ENCODE measurements around the gene CYB5R4. TPM values are rescaled to one million over a fixed set of nuclear protein-coding genes. Genes with fewer than 3 reads are reported as not detected.

Gene CYB5R4
- total and polyA plus RNA-seq, 10 donors = 10.0 to 50.7 (median 25.8) TPM

GRCh38 chr6:83854001-83854501 is 5.4 kb upstream of the CYB5R4 start:
- Histone ChIP-seq H3K9me3 (no peaks in the 10 kb centered on the region), H3K4me3 (peak overlapping the region in 7 of 8 donors; percentile 32 to 69 (median 44)), H3K27me3 (replicated peaks in 1 of 7) (peaks cover 0 to 69% (median 40%) of the 10 kb centered on the region in 7 donors), H3K27ac (no peak overlapping the region), H3K4me1 (peaks cover 5 to 26% (median 19%) of the 10 kb centered on the region in 6 donors), H3K36me3 (no peaks in the 10 kb centered on the region)
- no peak for TF ChIP-seq CTCF (IDR thresholded peaks at IDR 0.05 in 8 of 11, conservative IDR thresholded peaks at IDR 0.05 in 3 of 11)
- no peak for TF ChIP-seq POLR2A (IDR thresholded peaks at IDR 0.05)
- TF ChIP-seq POLR2AphosphoS5 (IDR thresholded peaks at IDR 0.05) = no peak
- intact Hi-C loops (cut with DNase I; ENCODE audit: low total_unique reads) = no loop called here
- DNase-seq = no peak
- 11 to 20% (median 14%) methylated on average over 14 to 18 of the region's 18 CpGs for WGBS, 5 donors

DNA sequence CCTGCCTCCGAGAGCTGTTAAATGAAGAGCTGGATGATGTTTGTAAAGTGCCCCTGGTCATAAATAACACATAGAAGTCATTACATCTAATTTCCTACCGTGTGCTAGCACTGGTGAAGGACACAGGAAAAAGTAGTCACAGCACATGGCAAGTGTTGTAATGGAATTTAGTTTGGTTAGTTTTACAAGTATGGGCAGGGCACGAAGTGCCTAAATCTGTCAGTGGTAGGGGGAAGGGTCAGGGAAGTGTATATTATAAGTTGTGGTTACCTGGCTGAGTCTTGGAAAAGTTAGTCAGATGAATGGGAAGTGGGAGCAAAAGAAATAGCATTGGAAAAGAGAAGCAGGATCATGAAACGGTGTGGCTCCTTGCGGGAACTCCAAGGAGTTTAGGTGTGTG is 4.7 kb upstream of the CYB5R4 start:
- intact Hi-C loops (cut with DNase I; ENCODE audit: low total_unique reads) = no loop called here
- Histone ChIP-seq H3K27me3 (replicated peaks in 1 of 7) (peaks cover 0 to 68% (median 40%) of the 10 kb centered on the region in 7 donors), H3K27ac (no peak overlapping the region), H3K4me1 (peaks cover 5 to 29% (median 21%) of the 10 kb centered on the region in 6 donors), H3K4me3 (no peak overlapping the region), H3K9me3 (no peaks in the 10 kb centered on the region), H3K36me3 (no peaks in the 10 kb centered on the region)
- 53 to 72% (median 60%) methylated on average over 5 of the region's 5 CpGs for WGBS, 5 donors
- TF ChIP-seq POLR2A (IDR thresholded peaks at IDR 0.05) (no peak), POLR2AphosphoS5 (IDR thresholded peaks at IDR 0.05) (no peak), CTCF (IDR thresholded peaks at IDR 0.05 in 8 of 11, conservative IDR thresholded peaks at IDR 0.05 in 3 of 11) (no peak)
- no peak for DNase-seq

GRCh38 chr6:83860359-83860755 is 868 bp downstream of the CYB5R4 start:
- H3K4me1 ChIP-seq = peaks cover 13 to 58% (median 29%) of the 10 kb centered on the region in 6 donors

More at GRCh38 chr6:83860359-83860755, 868 bp downstream of the CYB5R4 start:
- peaks cover 0 to 16% (median 12%) of the 10 kb centered on the region in 6 donors for H3K36me3 ChIP-seq
- DNase-seq = no peak
- peaks cover 0 to 12% (median 0%) of the 10 kb centered on the region in 7 donors for H3K27me3 ChIP-seq (replicated peaks in 1 of 7)
- intact Hi-C loops (cut with DNase I; ENCODE audit: low total_unique reads) = no loop called here
- peak overlapping the region; percentile 82 to 95 (median 91) for H3K27ac ChIP-seq
- H3K9me3 ChIP-seq = no peaks in the 10 kb centered on the region
- TF ChIP-seq POLR2AphosphoS5 (IDR thresholded peaks at IDR 0.05) (no peak), CTCF (IDR thresholded peaks at IDR 0.05 in 8 of 11, conservative IDR thresholded peaks at IDR 0.05 in 3 of 11) (no peak), POLR2A (IDR thresholded peaks at IDR 0.05) (no peak)
- H3K4me3 ChIP-seq = peak overlapping the region; percentile 69 to 94 (median 74)
- WGBS, 5 donors = 3 to 11% (median 7%) methylated on average over 7 of the region's 7 CpGs
